ENCODE measurements around the gene PSMD1.
"Not testable (repeated sequence)": the region's sequence is repeated elsewhere in the genome, so short reads cannot be mapped to it uniquely, and the experiment has no call there.

The PSMD1 gene

GRCh38 chr2:231056453-231057416 is at the start of gene PSMD1:
TSS of gene PSMD1 (plus strand) at chr2:231056867. CDS start at chr2:231057026, 159 bp downstream.
- peak; percentile 67 for DNase-seq

GRCh38 chr2:231007286-231008098 is 49.2 kb upstream of the PSMD1 start:
- no peak for DNase-seq

GRCh38 chr2:231008131-231008530 is 48.5 kb upstream of the PSMD1 start:
- DNase-seq = no peak

DNA sequence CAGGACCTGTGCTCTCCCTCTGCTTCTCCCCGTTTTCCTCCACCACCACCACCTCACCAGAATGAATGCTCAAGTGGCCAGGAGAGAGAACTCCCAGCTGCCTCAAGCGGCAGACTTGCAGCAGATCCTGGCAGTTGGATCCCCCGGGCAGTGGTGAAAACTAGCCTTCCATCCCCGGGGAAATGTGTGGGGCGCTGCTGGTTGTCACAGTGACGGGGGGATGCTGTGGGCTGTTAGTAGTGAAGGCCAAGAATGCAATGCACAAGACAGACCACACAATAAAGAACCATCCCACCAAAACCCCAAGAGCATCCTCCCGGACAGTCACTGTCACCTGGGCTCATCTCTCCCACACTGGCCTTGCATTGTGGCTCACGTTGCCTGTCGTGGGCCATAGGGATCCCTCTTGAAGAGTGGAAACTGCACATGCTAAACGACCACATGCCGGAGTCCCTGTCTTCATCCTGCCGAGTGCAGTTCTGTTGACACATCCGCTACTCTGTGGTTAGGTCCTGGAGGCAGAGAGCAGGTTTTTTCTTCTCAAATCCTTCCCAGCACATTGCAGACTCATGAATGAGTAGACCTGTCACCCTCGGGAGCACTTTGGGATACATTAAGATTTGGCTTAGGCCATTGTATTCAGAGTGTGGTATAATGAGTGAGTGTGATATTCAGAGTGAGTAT is 47.3 kb upstream of the PSMD1 start:
- no peak for DNase-seq

DNA sequence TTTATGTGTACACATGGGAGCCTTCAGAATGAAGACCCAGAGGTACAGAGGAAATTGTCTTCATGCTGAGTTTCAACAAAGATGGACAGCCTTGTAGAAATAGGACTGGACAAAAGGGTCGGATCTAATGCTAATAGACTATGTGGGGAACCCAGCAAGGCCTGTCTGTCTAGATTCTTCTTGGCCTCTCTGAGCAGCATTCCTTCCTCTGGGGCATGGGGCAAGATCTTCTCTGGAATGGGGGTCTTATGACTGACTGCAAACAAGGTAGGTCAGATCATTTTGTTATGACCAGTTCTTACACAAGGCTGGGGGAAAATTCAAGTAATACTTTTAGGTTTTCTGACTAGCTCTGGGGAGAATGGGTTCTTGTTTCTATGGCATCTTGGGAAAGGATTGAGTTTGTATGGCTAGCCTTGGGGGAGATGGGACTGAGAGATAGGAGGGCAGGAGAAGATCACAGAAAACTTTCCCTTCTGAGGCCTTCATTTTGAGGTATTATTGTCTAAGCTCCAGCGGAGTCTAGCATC is 46.4 kb upstream of the PSMD1 start:
- DNase-seq = no peak

DNA sequence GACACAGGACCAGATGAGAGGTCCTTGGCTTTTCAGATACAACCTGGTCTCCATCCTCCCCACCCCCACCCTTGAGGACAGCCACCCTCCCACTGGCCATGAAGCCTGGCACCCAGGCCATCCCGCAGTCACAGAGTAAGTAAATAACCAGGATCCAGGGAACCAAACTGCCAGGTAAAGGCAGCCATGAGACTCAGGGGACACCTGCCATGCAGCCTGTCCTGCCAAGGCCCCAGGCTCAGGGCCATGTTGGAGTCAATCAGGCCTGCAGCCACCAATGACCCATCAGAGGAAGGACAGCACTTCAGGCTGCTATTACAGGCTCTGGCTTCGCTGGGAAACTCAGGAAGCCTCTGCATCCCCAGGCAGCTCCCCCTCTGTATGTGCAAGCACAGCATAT is 45.1 kb upstream of the PSMD1 start:
- no peak for DNase-seq

GRCh38 chr2:231012463-231012862 is 44.2 kb upstream of the PSMD1 start:
- no peak for DNase-seq

- DNase-seq = no peak
Observed at GRCh38 chr2:231013820-231014219, 42.8 kb upstream of the PSMD1 start.

DNA sequence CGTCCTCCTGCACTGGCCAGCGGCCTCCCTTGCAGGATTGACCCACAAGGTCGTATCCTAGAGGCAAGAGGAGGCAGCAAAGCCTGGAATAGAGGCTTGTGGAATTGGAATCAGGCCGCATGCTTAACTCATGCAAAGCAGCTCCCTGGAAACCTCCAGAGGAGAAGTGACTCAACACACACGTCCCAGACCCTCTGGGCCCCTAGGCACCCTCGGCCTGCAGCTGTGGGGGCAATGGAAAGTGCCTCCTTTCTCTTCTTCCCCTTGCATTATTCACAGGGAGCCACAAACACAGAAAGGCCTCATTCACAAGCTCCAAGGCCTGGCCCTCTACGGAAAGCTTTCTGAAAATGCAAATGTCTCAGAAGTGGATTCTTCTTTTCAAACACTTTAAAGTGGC is 41.2 kb upstream of the PSMD1 start:
- no peak for DNase-seq

GRCh38 chr2:231015926-231016325 is 40.7 kb upstream of the PSMD1 start:
- no peak for DNase-seq

DNA sequence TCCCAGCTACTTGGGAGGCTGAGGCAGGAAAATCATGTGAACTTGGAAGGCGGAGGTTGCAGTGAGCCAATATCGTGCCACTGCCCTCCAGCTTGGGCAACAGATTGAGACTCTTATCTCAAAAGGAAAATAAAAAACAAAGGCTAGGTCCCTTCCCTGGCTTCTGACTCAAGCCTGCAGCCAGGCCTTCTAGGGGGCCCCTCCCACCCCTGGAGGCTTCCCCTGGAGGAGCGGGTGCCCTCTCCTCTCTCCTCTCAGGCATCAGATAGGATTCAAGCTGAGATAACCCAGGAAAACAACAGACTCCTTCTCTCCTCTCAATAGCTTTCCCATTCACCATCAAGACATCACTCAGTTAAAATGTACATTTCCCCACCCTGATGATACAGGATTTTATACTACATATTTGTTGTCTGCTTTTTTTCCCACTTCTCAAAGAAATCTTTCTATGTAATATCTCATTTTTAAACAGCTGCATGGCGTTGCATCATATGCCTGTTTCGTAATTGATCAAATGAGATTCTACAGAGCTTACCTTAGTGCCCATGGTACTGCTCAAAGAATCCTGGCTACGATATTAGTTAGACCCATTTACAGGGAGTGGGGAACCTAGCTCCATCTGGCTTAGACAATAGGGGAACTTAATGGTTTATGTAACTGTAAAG is 40.0 kb upstream of the PSMD1 start:
- DNase-seq = no peak

GRCh38 chr2:231017231-231017598 is 39.5 kb upstream of the PSMD1 start:
- DNase-seq = no peak

GRCh38 chr2:231018184-231018583 is 38.5 kb upstream of the PSMD1 start:
- DNase-seq = no peak

DNA sequence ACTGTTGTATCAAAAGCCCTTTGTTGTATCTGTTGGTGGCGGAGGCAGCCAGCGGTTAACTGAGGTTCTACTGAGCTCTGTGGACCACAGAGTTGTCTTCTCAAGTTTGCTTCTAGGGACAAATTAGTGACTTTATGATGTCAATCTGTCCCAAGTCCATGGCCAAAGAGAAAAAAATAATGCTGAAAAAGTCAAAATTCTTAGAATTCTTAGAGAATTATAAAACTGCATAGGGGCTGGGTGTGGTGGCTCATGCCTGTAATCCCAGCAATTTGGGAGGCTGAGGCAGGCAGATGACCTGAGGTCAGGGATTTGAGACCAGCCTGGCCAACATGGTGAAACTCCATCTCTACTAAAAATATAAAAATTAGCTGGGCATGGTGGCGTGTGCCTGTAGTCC is 31.6 kb upstream of the PSMD1 start:
- DNase-seq = not testable (repeated sequence)

GRCh38 chr2:231028889-231029288 is 27.8 kb upstream of the PSMD1 start:
- no peak for DNase-seq

DNA sequence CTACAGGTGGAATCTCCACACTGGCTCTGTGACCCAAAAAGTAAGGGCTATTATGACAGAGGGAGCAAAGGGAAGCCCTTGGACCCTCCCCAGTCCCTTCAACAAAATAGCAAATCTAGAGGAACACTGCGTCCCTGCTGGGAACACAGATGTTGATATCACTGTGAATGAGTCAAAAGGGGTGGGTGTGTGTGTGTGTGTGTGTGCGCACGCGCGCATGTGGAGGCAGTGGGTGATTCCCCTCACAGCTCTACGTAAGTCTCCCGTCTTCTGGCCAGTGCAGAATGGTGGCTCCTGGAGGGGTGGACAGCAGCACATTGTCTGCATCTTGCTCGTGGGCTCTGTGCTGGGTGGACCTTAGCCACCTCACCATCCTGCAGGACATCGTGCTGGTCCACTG is 27.1 kb upstream of the PSMD1 start:
- DNase-seq = no peak

GRCh38 chr2:231030725-231031124 is 25.9 kb upstream of the PSMD1 start:
- DNase-seq = no peak

- DNase-seq = no peak
Observed at GRCh38 chr2:231032575-231033140, 24.0 kb upstream of the PSMD1 start.

DNA sequence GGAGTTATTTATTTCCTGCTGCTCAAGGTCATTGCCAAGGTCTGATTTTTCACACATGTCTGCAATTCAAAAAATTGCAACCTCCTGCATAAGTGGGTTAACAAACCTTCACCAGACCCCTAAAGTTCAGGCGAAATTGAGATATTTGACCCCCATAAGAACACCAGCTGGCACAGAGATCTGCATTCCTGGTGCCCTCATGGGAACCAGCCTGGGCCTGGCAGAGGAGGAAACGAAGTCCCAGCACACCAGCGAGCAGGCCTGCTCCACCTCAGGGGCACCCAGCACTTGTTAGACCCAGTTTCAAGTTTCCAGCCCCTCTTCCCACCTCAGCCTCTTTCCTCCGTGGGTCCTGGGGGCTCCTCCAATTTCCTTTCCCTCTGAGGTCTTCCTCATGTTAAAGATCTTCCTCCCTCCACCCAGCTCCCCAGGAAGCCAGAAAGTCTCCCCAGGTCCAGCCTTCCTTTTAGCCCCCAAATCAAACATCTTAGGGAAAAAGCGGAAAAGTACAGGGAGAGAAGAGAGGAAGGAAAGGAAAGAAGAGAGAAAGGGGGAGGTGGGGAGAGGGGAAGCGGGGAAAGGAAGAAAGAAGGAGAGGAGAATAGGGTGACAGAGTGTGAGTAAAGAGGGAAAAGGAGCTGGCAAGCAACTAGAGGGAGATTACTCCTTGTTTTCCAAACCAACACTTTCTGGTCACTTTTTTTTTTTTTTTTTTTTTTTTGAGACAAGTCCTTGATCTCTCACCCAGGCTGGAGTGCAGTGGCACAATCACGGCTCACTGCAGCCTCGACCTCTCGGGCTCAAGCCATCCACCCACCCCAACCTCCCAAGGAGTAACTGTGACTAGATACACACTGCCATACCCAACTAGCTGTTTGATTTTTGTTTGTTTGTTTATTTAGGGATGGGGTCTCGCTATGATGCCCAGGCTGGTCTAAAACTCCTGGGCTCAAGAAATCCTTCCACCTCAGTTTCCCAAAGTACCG is 23.2 kb upstream of the PSMD1 start:
- no peak for DNase-seq

- no peak for DNase-seq
Observed at GRCh38 chr2:231034291-231034882, 22.3 kb upstream of the PSMD1 start.

All from NCI-H2029 treated with DMSO at 0.1 percent for 48 hours (cell line).